ENCODE measurements around the gene KATNBL1. TPM values are rescaled to one million over a fixed set of nuclear protein-coding genes. Genes with fewer than 3 reads are reported as not detected.
A peak's percentile ranks its signal among the peaks of the same experiment; 100 is the strongest.

The KATNBL1 gene
- total and polyA plus RNA-seq, 9 of the 15 experiments (the other 6 are each of a cell fraction or from before 2014, with no cell fraction given): 6.6 to 46.0 (median 24.0) TPM

DNA sequence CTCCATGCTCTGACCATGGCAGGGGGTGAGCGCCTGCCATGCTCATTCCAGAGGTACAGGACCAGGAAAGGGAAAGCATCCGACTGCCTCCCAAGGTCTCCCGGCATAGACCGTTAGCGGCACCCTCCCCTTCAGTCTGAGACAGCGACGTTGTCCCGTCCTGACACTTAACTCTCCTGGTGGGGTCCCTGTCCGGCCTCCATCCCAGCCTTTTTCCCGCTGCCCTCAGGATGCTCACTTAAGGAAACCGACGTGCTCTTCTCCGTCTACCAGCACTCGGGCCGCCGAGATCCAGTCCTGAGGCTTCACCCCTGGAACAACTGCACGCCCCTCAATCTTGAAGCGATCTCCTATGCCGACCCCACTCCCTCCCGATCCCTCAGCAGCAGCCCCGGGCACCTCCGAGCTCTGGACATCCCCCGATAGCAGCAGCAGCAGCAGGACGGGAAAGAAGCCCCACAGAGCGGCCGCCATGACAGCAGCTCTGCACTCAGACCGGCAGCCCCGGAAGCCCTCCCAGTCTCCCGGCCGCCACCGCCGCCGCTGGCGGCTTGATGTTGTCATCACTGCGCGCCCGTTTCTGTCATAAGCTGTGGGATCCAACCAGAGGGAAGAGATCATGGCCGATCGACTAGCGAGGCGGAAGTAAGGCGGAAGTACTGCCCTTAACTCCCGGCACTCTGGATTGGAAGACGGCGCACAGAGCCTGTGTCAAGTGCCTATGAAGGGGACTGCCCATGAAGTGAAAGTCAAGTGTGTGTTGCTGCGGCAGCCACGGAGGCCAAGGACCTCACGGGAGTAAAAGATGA lies 108.3 kb downstream of the KATNBL1 start, which contains the start of the genes EMC7 and PGBD4 (continued):
- TF ChIP-seq, protein P1, sequence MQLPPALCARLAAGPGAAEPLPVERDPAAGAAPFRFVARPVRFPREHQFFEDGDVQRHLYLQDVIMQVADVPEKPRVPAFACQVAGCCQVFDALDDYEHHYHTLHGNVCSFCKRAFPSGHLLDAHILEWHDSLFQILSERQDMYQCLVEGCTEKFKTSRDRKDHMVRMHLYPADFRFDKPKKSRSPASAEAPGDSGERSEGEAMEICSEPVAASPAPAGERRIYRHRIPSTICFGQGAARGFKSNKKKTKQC (CRISPR knock-in tag; IDR thresholded peaks at IDR 0.05): no peak
- TF ChIP-seq ZNF75A (CRISPR knock-in tag; IDR thresholded peaks at IDR 0.05) (no peak), SMARCE1 (IDR thresholded peaks at IDR 0.05) (no peak; the same call in 1 of the 2 replicates), TEAD4 (IDR thresholded peaks at IDR 0.05; ENCODE audit: low read length) (peak; percentile 10), TEAD4 (CRISPR knock-in tag; IDR thresholded peaks at IDR 0.05; ENCODE audit: borderline replicate concordance) (no peak), PPARD (CRISPR knock-in tag; IDR thresholded peaks at IDR 0.05) (no peak), MCM2 (IDR thresholded peaks at IDR 0.05; ENCODE audit: low read depth) (no peak), KDM5B (IDR thresholded peaks at IDR 0.05; ENCODE audit: insufficient replicate concordance, low read depth, low read length) (peak; percentile 99), TAF7 (tag; IDR thresholded peaks at IDR 0.05) (peak; percentile 89), HMG20B (CRISPR knock-in tag; IDR thresholded peaks at IDR 0.05) (no peak), XRCC5 (IDR thresholded peaks at IDR 0.05; ENCODE audit: low read depth, low read length) (peak; percentile 53; the same call in 1 of the 2 replicates), HDAC8 (tag; IDR thresholded peaks at IDR 0.05) (no peak), BRD4 (IDR thresholded peaks at IDR 0.05) (no peak), ELF2 (CRISPR knock-in tag; IDR thresholded peaks at IDR 0.05) (peak; percentile 100), ADNP (tag; IDR thresholded peaks at IDR 0.05) (no peak), NFATC3 (IDR thresholded peaks at IDR 0.05) (no peak), SMARCB1 (IDR thresholded peaks at IDR 0.05; ENCODE audit: insufficient read length, low read depth) (no peak)
- TF ChIP-seq, protein P2, sequence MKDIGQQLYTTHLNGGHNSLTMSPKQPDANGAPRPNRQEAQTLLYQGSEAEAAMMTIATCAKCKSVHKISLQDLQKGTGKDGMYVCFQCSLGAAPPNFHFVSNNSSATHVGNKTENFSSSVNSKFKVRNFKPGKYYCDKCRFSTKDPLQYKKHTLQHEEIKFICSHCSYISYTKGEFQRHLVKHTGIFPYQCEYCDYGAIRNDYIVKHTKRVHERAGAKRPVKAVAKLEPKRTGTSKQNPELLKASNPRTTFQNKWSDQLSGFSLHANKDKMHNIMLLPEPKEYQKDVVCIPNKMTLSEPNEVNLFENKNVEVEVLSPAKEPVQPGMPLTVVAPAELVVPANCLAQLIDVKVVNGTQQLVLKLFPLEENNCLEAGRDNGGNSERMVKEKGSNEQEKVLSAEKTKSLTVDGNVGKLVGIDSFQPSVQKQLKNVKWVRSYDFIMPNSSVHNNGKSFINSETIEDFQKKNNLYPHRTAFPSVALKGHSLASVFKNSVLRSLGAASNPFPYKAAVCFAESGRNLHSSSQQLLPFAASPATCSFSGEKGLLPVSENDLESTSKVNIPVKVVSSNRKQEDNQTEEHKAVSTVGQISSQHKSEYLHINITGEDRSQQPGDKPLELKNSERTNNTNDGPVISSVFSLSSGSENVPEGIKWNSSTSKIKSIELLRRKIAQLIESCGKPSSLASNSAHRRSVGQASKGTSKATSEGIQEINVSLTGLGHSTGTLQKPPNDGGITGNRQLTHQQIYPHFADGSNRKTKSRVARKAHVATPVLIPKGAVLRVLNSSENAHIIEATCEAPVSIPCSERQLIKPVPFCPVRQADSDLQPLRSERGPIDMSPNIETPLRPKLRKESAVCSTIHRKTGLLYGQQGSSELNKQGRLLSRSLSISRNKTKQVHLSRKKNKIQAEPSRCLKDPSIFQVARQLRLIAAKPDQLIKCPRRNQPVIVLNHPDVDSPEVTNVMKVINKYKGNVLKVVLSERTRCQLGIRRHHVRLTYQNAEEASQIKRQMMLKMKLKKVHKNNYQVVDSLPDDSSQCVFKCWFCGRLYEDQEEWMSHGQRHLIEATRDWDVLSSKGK (CRISPR knock-in tag; IDR thresholded peaks at IDR 0.05): no peak
- TF ChIP-seq, protein P3, sequence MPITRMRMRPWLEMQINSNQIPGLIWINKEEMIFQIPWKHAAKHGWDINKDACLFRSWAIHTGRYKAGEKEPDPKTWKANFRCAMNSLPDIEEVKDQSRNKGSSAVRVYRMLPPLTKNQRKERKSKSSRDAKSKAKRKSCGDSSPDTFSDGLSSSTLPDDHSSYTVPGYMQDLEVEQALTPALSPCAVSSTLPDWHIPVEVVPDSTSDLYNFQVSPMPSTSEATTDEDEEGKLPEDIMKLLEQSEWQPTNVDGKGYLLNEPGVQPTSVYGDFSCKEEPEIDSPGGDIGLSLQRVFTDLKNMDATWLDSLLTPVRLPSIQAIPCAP (CRISPR knock-in tag; IDR thresholded peaks at IDR 0.05; ENCODE audit: borderline replicate concordance): no peak
- TF ChIP-seq, protein P4, sequence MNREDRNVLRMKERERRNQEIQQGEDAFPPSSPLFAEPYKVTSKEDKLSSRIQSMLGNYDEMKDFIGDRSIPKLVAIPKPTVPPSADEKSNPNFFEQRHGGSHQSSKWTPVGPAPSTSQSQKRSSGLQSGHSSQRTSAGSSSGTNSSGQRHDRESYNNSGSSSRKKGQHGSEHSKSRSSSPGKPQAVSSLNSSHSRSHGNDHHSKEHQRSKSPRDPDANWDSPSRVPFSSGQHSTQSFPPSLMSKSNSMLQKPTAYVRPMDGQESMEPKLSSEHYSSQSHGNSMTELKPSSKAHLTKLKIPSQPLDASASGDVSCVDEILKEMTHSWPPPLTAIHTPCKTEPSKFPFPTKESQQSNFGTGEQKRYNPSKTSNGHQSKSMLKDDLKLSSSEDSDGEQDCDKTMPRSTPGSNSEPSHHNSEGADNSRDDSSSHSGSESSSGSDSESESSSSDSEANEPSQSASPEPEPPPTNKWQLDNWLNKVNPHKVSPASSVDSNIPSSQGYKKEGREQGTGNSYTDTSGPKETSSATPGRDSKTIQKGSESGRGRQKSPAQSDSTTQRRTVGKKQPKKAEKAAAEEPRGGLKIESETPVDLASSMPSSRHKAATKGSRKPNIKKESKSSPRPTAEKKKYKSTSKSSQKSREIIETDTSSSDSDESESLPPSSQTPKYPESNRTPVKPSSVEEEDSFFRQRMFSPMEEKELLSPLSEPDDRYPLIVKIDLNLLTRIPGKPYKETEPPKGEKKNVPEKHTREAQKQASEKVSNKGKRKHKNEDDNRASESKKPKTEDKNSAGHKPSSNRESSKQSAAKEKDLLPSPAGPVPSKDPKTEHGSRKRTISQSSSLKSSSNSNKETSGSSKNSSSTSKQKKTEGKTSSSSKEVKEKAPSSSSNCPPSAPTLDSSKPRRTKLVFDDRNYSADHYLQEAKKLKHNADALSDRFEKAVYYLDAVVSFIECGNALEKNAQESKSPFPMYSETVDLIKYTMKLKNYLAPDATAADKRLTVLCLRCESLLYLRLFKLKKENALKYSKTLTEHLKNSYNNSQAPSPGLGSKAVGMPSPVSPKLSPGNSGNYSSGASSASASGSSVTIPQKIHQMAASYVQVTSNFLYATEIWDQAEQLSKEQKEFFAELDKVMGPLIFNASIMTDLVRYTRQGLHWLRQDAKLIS (CRISPR knock-in tag; IDR thresholded peaks at IDR 0.05): no peak; the same call in 1 of the 2 replicates

Data from K562 (cell line).